ENCODE measurements around the gene JOSD2.
"Not testable (repeated sequence)": the region's sequence is repeated elsewhere in the genome, so short reads cannot be mapped to it uniquely, and the experiment has no call there.

Gene JOSD2

DNA sequence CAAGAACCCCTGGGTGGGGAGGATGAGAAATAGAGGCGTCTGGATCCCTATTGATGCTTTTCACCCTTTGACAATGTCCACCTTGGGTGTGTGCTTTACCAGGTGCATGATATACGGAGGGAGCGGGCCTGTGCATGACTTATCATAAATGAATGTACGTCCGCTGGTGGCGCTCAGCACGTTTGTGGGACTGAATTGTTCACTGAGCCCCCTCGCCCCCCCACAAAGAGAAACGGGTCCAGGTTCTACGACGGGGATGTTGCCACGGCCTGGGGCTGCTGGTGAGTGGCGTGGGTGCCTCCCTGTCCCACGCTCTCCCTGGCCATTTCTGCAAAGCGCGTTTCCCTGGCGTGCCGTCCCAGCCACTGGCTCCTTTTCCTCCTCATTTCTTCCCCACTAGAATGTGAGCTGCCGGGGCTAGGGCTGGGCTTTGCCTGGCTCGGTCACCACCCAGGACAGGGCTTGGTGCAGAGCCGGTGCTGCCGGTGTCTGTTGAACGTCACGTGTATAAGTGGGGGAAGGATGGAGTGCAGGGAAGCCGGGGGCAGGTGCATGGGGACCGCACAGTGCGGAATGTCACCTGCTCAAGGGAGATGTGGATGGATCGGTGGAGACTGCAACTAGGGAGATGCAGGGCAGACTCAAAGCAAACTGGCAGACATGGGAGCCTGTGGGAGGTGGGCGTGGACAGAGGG is 35.7 kb upstream of the JOSD2 start:
- DNase-seq (ENCODE audit: low read depth) = no peak

DNA sequence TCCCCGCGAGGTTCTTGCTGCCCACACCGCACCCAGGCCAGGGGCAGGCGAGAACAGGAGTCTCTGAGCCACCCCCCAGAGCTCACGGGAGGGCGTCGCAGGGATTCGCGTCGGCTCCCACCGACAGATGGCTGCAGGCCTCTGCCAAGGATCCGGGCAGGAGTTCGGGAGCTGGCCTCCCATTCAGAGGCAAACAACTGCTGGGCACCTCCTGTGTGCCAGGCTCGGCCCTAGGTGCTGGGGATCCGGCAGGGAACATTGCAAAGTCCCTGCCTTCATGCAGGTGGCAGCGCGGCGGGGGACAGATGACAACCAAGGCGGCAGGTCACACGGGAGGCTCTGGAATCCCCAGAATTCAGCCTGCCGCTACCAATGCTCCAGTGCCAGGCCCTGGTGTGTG is 32.0 kb upstream of the JOSD2 start:
- DNase-seq (ENCODE audit: low read depth) = no peak

DNA sequence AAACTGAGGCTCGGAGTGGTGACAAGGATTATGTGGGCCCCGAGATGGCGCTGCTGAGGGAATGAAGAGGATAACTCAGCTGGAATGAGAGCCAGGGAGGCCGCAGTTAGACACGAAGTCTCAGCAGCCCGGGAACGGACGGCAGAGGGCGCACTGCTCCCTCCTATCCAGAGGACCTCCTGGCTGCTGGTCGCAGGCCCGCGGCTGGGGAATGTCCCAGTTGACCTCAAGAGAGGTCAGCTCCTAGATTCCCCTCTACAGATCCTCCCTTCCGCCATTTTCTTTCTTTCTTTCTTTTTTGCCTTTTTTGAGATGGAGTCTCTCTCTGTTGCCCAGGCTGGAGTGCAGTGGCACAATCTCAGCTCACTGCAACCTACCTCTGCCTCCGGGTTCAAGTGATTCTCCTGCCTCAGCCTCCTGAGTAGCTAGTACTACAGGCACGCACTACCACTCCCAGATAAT is 26.8 kb upstream of the JOSD2 start:
- peak; percentile 29 for DNase-seq (ENCODE audit: low read depth)

GRCh38 chr19:50537306-50537685 is 26.3 kb upstream of the JOSD2 start:
- DNase-seq (ENCODE audit: low read depth) = no peak

GRCh38 chr19:50536662-50537305 is 25.8 kb upstream of the JOSD2 start:
- DNase-seq (ENCODE audit: low read depth) = no peak

DNA sequence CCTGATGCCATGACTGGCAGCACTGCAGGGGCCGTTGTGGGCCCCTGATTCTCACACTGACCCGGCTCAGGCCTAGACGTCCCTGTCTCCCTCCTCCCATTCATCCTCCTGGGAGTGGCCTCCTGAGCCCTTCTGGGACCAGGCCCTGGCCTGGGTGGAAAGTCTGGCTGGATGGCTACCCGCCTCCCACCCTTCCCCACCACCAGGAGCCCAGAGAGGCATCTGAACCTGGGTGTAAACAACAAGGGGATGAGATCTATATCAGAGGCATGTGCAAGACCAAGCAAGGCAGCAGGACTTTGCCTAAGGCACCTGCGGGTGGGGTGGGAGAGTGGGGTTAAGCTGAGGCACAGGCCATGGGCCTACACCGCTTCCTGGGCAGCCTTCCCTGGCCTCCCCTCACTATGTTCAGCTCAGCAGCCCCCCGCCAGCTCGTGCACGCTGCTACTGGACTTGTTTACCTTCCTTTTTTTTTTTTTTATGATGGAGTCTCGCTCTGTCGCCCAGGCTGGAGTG is 24.7 kb upstream of the JOSD2 start:
- no peak for DNase-seq (ENCODE audit: low read depth)

DNA sequence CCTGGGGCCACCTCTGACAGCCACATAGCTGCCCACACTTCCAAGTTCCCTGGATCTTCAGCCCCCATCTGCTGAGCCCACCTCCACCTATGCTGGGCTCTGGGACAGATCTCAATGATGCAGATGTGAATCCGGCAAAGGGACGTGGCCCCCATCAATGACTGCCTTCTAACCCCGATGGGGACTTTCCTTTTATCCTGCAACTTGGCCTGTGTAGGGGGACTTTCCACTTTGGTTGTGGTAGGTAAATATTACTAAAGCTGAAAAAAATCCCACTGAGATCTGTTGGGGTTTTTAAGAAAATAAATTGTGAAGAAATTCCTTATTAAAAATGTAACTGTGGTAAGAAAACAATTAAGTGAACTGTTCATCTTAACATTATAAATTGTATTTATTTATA is 23.5 kb upstream of the JOSD2 start:
- DNase-seq (ENCODE audit: low read depth) = no peak

- no peak for DNase-seq (ENCODE audit: low read depth)
Measured at GRCh38 chr19:50532952-50533351, 22.0 kb upstream of the JOSD2 start.

- no peak for DNase-seq (ENCODE audit: low read depth)
Measured at GRCh38 chr19:50531171-50531612, 20.2 kb upstream of the JOSD2 start.

DNA sequence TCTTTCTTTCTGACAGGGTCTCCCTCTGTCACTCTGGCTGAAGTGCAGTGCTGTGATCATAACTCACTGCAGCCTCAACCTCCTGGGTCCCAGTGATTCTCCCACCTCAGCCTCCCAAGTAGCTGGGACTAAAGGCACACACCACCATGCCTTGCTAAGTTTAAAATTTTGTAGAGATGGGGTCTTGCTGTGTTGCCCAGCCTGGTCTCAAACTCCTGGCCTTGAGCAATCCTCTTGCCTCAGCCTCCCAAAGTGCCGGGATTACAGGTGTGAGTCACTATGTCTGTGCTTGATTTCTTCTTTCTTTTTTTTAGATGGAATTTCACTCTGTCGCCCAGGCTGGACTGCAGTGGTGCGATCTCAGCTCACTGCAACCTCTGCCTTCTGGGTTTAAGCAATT is 17.1 kb upstream of the JOSD2 start:
- DNase-seq (ENCODE audit: low read depth) = not testable (repeated sequence)

DNA sequence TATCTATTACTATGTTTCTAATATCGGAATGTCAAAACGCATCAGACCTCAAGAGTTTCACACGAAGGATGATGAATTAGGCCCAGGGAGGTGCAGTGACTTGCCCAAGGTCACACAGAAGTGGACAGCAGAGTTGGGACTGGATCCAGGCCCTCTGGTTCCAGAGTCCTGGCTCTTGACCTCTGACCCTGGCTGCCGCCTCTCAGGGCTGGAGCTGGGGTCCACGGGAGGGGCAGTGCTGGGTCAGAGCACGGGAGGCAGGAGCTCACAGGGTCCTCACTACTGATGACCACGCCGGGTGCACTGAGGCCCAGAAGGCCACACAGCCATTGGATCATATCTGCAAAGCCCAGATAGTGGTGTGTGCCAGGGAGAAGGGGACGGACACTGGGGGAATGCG is 11.9 kb upstream of the JOSD2 start:
- DNase-seq (ENCODE audit: low read depth) = no peak

GRCh38 chr19:50520822-50521465 is 10.0 kb upstream of the JOSD2 start:
- DNase-seq (ENCODE audit: low read depth) = no peak

GRCh38 chr19:50519006-50519575 is 8.1 kb upstream of the JOSD2 start:
- DNase-seq (ENCODE audit: low read depth) = no peak

GRCh38 chr19:50518091-50519005 is 7.4 kb upstream of the JOSD2 start:
- DNase-seq (ENCODE audit: low read depth) = no peak

DNA sequence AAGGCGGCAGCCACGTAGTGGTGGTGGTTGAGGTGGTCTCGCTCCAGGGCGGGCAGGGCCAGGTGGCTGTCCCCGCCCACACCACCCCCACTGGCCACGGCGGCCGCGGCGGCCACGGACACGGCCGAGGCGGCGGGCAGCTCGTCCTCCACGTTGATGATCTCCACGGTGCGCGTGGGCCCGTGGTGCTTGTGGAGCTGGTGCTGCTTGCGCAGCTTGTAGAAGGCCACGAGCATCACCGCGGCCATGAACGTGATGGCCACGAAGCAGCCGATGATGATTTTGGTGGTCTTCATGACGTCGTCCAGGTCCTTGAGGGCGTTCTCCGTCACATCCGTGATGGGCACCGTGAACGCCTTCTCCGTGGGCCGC is 6.7 kb upstream of the JOSD2 start:
- DNase-seq (ENCODE audit: low read depth) = no peak

GRCh38 chr19:50516964-50517703 is 6.1 kb upstream of the JOSD2 start:
- DNase-seq (ENCODE audit: low read depth) = no peak

DNA sequence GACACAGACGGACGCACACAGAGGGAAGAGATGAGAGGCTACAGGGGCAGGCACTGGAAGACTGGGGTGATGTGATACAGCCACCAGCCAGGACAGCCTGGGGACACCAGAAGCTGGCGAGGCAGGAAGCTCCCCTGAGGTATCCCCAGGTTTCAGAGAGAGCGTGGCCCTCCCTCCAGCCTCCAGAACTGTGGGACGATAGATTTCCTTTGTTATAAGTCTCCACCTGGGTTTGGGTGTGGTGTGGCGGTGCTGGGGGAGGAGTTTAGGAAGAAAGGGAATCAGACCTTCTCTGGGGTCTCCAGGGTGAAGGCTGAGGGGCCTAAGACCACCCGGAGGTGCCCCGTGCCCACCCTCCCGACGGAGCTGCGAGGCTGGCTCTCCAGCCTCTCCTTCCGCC is 5.5 kb upstream of the JOSD2 start:
- DNase-seq (ENCODE audit: low read depth) = no peak

DNA sequence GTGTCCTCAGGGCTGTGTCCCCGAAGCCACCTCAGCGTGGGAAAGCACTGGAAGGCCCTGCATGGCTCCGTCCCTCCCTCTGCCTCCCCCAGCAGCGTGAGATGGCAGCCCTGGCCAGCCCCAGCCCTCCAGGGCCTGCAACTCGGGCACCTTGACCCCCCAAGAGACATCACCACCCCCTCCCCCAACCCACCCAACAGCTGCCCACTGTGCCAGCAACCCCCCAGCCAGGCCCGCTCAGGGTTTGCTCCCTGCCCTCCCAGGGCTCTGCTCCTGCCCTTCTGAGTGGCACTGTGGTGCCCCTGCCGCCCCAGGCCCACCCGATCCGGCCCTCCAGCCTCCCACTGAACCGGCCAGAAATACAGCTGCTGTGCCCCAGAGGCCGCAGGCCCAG is 4.2 kb upstream of the JOSD2 start:
- DNase-seq (ENCODE audit: low read depth) = no peak

DNA sequence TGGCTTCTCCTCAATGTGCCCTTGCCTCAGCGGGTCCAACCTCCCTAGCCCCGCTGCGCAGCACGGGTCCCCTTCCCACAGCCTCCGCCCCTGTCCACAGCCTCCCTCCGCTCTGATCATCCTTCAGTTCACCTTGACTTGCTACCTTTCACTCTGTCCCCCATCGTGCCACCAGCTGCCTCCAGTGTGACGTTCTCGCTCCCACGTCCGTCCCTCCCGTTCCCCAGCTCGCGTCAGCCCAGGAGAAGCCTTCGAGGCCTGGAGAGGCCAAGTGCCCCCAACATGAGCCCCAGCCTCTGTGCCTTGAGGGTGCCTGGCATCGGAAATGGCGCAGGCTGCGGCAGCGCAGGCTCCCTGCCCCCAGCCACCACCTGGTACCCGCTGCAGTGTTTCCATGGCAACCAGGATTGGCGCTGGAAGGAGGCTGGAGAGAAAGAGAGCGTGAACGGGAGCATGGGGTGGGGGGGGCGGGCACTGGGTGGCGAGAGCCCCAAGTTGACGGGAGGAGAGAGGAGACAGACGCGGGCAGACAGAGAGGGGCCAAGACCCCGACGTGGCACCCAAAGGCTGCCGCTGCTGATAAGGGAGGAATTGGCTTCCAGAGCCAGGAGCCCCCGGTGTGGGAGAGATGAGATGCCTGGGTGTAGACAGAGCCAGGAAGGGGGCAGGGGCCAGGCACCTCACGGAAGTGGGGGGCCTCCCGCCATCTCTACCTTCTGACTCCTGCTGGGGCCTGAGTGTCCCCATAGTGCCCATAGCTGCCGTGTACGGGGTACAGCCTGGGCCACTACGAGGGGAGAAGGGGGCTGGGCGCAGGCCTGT is 3.6 kb upstream of the JOSD2 start:
- no peak for DNase-seq (ENCODE audit: low read depth)

DNA sequence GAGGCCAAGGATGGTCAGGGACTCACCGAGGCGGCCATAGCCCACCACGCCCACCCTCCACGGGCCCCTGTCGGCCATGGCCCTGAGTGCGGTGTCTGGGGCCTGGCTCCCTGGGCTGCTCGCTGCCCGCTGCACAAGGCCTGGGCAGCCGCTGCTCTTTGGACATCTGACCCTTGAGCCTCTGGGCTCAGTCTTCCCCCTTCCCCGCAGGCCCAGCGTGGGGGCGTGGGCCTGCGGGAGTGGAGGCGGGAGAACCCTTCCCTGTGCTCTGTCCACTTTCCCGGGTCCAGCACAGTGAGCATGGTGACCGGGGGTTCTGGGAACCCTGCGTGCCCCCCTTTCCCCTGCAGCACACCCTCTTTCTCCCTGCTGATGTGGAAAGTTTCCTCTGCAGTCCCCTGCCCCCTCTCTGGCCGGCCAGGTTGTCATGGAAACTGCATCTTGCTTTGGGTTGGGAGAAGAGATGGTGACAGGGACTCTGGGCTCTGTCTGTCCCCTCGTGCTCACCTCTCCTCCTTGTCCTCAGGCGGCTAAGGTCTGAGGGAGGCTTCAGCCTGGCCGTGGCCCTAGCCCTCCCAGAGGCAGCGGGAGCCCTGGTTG is 2.9 kb upstream of the JOSD2 start, which contains the start of gene ASPDH:
TSS of gene ASPDH (minus strand) at position 168 of the 600 bp plus-strand sequence. CDS start at position 78, 90 bp downstream.
- DNase-seq (ENCODE audit: low read depth) = no peak
